DOHH2 (cell line): ENCODE measurements around the gene SH3PXD2A.

Experiments used
- CTCF ChIP-seq: fragments of 200-600 bp; sonication (generic); IDR thresholded peaks from one replicate; pipeline ENCODE4 v1.5.1; 2014; ENCODE audit warnings: antibody characterized with exemption, mild to moderate bottlenecking, low read depth, low read length; ENCODE audit not compliant: poor library complexity, severe bottlenecking
- EZH2phosphoT487 ChIP-seq: fragments of 200-600 bp; sonication (generic); IDR thresholded peaks from 2 replicates; pipeline ENCODE4 v1.6.1; 2017; ENCODE audit warnings: borderline replicate concordance, mild to moderate bottlenecking, antibody characterized with exemption, low read length, moderate library complexity, mixed read lengths

DNA sequence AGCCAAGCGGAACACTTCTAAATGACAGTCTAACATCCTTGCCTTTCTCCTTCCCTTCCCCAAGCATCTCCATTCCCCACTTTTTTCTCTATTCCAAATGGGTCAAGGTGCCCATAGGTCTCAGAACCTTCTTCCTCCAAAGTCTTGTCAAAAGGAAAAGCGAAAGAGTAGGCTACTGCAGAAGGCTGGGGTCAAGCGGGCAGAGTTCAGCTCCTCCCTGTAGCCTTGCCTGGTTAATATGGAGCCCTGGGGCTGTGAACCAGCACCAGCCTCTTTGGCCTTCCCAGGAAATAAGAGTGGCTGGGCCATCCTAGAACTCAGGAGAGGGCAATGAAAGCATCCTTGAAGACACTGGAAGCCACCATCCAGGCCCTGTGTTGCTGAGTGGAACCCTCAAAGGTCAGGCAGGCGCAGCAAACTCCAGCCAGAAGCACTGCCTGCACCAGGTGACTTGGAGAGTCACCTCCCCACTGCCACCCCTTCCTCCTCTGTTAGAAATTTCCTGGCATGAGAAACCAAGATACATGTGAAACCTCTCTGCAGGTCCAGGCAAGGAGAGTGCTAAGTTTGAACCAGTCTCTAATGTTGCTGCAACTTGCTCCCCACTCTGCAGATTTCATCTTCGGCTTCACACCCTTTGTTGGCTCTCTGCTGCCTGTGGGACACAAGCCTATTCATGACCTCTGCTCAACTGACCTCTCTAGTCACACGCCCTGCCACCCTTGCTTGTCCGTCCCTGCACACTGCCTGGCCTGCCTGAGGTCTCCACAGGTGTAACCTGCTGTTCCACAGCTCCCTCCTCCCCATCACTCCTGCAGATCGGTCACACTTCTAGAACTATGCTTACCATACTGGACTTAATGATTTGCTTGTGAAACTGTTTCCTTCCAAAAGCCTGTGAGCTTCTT, 74.9 kb downstream of the SH3PXD2A start:
- TF ChIP-seq CTCF (no peak), EZH2phosphoT487 (no peak)
